GM18498 (cell line): Measurements from ENCODE around the gene WDR18.
"Not testable (repeated sequence)": the region's sequence is repeated elsewhere in the genome, so short reads cannot be mapped to it uniquely, and the experiment has no call there.

ENCODE experiments used
- ATAC-seq: cut with Tn5 transposase; IDR thresholded peaks from one replicate; pipeline ENCODE4 v1.9.1; 2021; ENCODE audit warnings: mild to moderate bottlenecking, moderate library complexity; ENCODE audit not compliant: unreplicated experiment

Gene WDR18

DNA sequence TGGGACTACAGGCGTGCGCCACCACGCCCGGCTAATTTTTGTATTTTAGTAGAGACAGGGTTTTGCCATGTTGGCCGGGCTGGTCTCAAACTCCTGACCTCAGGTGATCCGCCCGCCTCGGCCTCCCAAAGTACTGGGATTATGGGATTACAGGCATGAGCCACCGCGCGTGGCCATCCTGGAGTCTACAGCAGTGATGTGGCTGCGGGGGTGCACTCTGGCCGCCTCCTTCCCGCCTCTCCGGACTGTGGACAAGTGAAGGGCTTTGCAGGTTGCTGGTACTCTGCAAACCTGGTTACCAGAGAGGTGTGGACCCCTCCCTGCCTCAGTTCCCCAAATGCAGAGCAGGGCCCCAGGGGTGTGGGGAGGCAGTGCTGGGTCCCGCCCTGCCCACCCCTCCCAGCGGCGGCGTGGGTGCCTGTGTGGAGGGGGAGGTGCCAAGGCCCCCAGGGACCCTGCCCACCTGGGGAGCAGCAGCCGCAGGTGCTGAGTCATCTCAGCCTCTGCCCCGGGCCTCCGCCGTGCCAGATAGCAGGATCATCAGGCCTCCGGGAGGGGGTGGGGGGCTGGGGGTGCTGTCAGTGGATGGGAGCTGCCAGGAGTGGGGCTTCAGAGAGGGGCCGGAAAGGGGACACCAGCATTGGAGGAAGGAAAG, 35.2 kb upstream of the WDR18 start:
- no peak for ATAC-seq

DNA sequence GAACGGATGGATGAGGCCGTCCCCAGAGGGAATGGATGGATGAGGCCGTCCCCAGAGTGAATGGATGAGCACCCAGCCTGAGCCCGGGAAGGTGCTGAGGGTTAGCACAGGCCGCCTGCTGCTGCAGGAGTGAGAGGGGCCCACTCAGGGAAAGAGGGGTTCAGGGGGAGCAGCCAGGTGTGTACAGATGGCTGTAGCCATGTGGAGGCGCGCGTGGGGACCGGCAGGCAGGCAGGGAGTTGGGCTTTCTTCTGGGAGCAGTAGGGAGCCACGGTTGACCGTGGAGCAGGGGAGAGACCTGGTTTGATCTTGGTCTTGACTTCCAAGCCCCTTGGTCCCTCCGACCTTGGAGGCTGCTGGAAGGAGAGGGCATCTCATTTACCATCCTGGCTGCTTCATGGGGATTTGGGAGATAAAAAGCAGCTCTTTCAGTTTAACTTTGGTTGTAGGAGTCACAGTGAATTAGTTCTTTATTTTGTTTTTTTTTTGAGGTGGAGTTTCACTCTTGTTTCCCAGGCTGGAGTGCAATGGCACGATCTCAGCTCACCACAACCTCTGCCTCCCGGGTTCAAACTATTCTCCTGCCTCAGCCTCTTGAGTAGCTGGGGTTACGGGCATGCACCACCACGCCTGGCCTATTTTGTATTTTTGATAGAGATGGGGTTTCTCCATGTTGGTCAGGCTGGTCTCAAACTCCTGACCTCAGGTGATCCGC, 33.6 kb upstream of the WDR18 start:
- no peak for ATAC-seq

DNA sequence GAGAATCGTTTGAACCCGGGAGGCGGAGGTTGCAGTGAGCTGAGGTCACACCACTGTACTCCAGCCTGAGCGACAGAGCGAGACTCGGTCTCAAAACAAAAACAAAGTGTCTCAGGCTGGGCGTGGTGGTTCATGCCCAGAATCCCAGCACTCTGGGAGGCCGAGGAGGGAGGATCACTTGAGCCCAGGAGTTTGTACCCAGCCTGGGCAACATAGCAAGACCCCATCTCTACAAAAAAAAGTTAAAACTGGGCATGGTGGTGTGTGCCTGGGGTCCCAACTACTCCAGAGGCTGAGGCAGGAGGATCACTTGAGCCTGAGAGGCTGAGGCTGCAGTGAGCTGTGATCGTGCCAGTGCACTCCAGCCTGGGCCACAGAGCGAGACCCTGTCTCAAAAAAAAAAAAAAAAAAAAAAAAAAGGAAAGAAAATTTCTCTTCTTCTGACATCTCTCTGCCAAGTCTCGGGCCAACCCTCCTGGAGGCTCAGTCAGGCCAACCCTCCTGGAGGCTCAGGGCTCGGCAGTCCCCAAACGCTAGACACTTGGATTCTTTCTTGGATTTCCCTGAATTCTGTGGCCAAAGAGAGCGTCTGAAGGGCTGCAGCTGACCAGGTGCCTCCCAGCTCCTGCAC, 32.0 kb upstream of the WDR18 start:
- no peak for ATAC-seq

DNA sequence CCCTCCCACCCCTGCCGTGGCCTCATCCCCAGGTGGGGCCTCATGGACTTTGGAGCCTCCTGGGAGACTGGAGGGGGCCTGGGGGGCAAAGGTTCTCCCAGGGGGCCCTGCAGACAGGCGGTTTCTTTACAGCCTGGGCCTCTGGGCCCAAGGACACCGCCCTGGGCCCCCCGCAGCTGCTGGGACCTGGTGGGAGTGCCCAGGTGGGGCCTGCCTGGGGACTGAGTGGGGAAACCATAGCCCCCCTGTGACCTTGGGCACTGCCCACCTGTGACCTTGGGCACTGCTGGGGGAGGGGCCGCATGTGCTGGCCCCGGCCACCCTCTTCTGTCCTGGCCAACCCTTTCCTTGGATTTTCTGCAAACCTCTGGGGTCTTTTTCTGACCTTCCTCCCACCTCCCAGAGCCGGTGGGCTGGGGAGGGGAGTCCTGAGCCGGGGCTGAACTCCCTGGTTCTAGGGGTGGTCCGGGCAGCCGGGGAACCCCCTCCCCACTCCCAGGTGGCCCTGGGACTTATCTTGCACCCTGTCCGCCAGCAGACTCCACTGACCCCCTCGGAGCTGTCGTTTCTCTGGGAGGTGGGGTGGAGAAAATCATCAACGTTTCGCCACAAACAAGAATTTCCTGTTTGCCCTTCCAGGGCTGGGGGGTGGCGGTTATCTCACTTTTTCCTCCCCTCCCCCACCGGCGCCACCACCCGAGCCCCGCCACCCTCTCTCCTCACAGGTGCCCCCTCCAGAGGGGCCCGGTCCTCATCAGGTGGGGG, 31.3 kb upstream of the WDR18 start:
- no peak for ATAC-seq

DNA sequence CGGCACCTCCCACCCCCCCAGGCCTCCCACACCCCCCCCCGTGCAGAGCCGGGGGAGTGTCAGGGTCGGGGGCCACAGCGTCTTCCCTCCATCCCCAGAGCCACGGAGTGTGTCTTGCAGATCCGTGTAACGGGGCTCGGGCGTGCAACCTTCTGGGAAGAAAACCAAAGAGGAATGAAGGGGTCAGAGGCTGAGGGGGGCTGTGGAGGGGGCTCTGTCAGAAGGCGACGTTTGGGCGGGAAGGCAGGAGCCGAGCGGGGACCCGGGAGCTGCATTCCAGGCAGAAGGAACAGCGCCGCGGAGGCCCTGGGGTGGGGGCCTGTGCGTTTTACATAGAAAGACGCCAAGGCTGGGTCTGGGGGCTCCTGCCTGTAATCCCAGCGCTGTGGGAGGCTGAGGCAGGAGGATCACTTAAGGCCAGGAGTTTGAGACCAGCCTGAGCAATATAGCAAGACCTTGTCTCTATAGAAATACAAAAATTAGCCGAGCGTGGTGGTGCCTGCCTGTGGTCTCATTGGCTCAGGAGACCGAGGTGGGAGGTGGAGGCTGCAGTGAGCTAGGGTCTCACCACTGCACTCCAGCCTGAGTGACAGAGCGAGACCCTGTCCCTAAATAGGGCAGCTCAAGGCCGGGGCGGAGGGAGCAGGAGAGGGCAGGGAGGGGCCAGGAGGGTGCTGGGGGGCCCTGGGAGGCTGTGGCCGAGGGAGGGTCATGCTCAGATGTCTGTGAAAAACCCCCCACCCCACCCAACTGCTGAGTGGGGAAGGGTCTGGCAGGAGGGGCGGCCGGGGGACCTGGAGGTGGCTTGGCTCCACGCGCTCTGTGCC, 30.5 kb upstream of the WDR18 start:
- ATAC-seq, result no peak

DNA sequence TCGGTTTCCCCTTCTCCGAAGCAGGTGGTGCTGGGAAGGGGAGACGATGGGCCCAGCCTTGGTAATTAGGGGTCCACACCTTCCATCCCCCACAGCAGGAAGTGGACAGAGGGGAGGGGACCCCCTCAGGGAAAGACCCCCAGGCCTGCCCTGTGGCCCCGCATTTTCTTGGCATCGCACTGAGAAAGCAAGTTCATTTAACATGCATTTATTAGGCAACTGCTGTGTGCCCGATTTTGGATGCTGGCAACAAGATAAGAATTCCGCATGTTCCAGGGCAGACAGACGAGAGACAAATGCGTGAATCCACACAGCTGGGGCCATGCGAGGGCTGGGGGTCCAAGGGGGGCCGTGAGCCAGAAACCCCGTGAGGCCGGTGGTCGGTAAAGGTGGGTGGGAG, 29.9 kb upstream of the WDR18 start:
- no peak for ATAC-seq

DNA sequence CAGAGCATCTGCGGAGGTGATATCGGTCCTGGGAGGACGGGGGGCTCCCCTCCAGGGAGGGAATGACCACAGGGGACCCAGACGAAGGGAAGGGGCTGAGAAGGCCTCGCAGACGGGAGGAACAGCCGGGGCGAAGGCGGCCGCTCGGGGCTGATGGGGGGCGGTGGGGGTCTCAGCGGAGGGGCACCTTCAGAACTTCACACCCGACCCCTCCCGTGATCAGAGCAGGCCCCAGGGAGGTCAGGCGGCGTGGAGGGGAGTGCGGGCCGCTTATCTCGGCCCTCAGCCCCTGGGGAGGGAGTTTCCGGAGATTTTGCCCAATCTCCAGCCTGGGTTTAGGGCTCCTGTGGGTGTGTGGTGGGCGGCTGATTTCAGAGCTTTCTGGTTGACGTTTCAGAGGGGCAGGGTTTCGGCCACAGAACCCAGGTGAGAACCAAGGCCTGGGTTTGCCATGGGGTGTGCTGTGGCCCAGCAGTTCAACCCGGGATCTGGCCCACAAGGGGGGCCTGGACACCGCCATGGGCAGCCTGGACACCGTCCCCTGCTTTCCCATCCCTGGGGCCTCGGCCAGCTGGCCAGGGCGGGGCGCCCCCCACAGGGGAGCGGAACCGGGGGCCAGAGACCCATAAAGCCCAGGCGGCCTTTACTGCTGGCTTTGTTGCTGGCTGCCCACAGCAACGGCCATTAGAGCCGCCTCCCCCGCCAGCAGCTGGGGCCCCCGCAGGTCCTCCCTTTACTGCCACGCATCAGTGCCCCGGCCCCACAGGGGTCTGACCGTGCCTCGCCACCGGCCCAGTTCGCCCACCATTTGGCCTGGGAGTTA, 29.3 kb upstream of the WDR18 start:
- ATAC-seq, result peak; percentile 43

DNA sequence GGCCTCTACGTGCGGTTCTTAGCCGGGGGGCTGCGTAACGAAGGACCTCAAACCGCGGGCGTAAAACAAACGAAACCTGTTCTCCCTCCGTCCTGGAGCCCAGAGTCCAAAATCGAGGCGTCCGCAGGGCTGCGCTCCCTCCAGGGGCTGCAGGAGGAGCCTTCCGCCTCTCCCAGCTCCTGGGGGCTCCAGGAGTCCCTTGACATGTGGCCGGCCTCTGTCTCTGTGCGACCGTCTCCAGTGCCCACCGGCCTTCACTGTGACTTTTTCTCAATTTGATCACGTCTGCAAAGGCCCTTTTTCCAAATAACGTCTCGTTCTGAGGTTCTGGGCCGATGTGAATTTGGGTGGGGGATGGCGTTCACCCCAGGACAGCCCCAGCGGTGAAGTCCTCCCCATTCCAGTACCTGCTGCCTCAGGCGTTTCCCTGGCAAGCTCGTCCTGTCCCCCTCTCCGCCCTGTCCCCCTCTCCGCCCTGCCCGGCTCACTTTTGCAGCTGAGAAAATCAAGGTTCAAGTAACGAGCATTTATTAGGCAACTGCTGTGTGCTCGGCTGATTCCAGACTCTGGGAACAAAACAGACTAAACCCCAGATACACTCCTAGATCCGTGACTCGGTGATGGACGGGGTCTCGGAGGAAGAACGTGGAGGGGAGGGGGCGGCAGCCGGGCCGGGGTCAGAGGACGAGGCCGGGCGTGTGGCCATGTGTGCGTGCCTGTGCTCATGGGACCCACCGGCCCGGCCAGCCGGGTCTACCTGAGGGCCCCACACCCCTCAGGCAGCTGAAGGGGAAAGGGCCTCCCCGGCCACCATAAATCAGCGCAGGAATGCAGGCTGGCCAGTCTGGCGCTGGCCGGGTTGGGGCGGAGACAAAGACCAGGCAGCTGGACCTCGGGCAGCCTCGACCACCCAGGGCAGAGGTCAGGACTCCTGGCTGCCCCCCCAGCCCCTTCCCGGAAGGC, 28.1 kb upstream of the WDR18 start:
- no peak for ATAC-seq

DNA sequence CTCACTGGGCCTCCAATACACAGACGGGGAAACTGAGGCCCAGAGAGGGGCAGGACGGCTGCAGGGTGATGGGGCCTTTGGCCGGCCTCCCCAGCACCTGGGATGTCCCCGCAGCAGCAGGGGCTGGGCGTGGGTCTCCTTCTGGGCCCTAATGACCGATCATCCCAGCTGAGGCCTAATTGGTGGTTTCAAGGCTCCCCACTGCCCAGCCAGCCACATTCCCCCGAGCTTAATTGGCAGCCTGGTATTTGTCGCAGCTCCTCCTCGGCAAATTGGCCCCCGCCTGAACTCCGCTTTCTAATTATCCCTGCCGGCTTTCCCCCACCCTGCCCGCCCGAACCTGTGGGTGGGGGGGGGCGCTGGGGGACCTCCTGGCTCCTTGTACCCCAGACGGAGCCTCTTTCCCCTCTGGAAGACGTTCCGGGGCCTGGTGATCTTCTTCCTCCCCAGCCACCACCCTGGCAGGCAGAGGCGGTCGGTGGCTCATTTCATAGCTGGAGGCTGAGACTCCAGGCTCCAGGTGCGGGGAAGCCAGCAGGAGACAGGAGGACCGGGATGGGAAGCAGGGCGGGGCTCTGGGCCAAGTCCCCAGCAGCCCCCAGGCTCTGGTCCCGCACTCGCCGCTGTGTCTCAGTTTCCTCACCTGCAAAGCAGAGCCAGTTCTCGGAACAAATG, 27.2 kb upstream of the WDR18 start:
- no peak for ATAC-seq

DNA sequence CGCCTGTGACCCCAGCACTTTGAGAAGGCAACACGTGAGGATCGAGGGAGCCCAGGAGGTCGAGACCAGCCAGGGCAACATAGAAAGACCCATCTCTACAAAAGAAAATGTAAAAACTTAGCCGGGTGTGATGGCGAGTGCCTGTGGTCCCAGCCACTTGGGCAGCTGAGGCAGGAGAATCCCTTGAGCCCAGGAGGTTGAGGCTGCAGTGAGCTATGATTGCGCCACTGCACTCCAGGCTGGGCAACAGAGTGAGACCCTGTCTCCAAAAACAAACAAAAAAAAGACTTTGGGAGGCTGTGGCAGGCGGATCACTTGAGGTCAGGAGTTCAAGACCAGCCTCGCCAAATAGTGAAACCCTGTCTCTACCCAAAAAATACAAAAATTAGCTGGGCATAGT, 26.6 kb upstream of the WDR18 start:
- ATAC-seq, result not testable (repeated sequence)

DNA sequence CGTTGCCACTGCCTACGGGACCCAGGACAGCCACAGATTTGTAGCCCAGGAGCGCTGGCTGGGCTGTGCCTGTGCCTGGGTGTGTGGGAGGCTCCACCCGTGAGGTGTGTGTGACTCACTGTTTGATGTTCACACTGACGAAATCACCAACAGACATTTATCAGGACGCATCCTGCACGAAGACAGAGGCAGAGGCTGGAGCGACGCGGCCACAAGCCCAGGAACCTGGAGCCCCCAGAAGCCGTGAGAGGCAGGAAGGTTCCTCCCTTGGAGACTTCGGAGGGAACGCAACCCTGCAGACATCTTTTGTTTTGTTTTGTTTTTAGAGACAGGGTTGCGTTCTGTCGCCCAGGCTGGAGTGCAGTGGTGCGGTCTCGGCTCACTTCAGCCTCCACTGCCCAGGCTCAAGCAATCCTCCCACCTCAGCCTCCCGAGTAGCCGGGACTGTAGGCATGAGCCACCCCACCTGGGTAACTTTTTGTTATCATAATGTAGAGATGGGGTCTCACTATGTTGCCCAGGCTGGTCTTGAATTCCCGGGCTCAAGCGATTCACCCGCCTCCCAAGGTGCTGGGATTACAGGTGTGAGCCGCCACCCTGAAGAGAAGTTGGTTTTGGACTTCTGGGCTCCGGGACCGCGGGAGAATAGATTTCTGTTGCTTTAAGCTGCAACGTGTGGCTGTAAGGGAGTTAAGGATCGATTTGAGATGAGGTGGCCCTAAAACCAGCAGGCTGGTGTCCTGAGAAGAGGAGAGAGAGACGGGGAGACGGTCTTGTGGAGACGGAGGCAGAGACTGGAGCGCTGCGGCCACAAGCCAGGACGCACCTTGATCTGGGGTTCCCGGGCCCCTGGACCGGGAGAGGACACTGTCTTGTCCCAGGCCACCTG, 24.9 kb upstream of the WDR18 start:
- no peak for ATAC-seq

DNA sequence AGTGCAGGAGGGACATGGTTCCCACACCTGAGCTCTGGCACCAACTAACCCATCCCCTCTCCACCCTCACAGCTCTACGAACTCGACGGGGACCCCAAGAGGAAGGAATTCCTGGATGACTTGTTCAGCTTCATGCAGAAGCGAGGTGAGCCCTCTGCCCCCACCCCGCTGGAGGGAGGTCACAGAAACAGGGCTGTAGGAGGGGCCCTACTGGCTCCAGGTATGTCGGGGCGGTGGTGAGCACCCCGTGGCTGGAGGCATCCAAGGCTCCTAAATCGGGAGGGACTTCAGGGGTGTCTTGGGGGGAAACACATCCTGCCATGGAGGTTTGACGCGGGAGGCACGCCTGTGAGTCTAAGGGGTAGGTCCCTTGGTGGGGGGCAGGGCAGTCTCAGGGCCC, 24.1 kb upstream of the WDR18 start:
- no peak for ATAC-seq

DNA sequence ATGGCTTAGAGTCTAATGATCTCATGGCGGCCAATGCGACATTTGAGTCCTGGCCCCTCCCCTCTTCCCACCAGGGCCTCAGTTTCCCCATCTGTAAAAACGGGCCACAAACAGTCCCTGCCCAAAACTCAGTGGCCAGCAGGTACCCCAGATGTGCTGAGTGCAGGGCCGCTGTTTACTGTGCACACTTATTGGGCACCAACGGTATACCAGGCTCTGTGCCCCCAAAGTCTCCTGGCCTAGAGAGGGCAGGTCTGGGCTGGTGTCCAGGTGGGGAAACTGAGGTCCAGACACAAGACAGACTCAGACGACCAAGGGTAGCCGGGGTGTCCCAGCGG, 23.6 kb upstream of the WDR18 start:
- no peak for ATAC-seq

DNA sequence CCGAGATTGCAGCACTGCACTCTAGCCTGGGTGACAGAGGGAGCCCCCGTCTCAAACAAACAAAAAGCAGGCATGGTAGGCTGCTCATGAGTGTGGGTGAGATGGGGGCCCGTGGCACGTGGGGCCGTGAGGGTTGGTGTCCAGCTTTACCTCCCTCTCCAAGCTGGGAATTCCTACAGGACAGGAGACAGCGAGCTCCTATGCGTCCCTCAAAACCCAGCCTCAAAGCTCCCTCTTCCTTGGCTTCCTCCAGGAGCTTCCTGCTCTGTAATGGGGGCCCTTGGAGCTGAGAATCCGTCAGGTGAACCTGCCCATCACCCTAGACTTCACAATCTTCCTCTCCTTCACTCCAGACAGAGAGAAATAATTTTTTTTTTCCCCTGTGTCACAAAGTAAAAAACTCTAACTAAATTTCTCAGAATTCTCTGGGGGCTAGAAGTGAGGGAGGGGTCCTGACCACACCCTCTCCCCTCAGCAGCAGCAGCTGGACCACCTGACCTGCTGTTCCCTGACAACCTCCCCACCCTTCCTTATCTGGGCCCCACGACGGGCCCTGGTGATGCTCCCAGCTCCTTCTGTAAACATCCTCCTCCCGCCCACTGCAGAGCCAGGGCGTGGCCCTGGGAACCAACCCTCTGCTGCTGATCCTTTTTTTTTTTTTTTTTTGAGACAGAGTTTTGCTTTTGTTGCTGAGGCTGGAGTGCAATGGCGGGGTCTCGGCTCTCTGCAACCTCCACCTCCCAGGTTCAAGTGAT, 22.1 kb upstream of the WDR18 start:
- no peak for ATAC-seq

DNA sequence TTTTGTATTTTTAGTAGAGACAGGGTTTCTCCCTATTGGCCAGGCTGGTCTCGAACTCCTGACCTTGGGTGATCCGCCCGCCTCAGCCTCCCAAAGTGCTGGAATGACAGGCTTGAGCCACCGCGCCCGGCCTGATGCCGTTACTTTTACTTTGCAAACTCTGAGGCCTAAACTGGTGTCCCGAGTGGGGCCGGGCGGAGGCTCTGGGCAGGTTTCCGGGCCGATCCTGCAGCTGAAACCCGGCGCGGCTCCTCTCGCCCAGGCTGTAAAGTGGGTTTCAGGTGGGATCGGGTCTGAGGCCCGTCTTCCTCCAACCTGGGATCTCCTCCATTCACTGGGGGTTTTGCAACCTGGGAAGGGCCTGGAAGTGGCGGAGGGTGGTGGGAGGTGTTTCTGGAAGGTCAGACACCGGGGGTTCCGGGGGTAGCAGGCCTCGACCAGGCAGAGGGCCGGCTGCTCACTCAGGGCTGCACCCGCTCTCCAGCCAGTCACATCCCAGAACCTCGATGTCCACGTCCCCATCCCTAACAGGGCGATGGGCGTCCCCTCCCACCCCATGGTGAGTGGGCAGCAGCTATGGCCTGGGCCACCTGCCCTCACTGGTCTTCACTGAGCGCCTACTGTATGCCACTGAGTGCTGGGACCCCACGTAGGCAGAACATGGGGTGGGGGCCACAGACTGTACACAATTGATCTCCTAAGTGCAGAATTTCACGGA, 21.3 kb upstream of the WDR18 start:
- no peak for ATAC-seq

DNA sequence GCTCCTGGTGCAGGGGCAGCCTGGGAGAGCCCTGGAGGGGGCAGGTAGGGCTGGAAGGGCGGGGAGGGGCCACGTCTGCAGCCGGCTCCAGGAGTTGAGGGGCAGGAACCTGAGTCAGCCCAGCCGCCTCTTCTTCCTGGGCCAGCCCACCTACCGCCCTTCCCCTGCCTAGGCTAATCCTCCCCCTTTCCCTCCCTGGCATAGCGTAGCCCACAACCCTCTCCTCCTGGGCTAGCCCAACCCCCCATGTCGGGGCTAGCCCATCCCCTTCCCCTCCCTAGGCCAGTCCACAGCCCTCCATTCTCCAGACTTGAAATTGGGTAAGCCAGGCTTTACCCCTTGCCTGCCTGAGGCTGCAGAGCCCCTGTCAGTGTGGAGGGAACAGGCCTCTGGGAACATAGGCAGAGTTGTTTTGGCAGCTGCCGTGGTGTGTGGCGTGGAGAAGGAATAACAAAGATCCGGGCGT, 20.6 kb upstream of the WDR18 start:
- ATAC-seq, result no peak
